B cell (primary cell): ENCODE results near the gene IFNA16. TPM values are rescaled to one million over a fixed set of nuclear protein-coding genes. Genes with fewer than 3 reads are reported as not detected.
"Not testable (repeated sequence)": the region's sequence is repeated elsewhere in the genome, so short reads cannot be mapped to it uniquely, and the experiment has no call there.

Source experiments
- ATAC-seq: fragments of 200-7000 bp; cut with Tn5 transposase; one replicate; pipeline ENCODE4 v1.10.0; 2021; ENCODE audit warnings: low read depth, mild to moderate bottlenecking, moderate number of reproducible peaks, moderate library complexity
- CTCF ChIA-PET: fragments of 350-600 bp; sonication (Branson Sonifier 250); formaldehyde crosslinking; loops from one replicate; lab custom pipeline; 2021; ENCODE audit warnings: antibody characterized with exemption, inconsistent platforms; lab: Charles Lee
- POLR2A ChIA-PET: fragments of 350-600 bp; sonication (Branson Sonifier 250); formaldehyde crosslinking; loops from one replicate; lab custom pipeline; 2021; ENCODE audit warnings: antibody characterized with exemption; lab: Charles Lee
- DNase-seq: peaks from one replicate; pipeline ENCODE4 v3.0.0; 2013
- H2AFZ ChIP-seq: 2 replicates; pipeline ENCODE4 v1.6.1; 2012; ENCODE audit warnings: mild to moderate bottlenecking, low read depth, low read length; ENCODE audit not compliant: insufficient read depth, poor library complexity, severe bottlenecking
- H3K27ac ChIP-seq, 2 donors: 1 replicate in 1 of 2; 2 replicates in 1 of 2; pipeline ENCODE4 v1.5.1; 2012 to 2013; ENCODE audit warnings: low read length in 2 of 2, mild to moderate bottlenecking in 2 of 2, moderate library complexity in 1 of 2
- H3K27me3 ChIP-seq, 4 experiments: fragments of 200-600 bp in 1 of 4; sonication (generic) in 1 of 4; replicated peaks in 1 of 4; 1 replicate in 2 of 4; 2 replicates in 2 of 4; pipeline versions ENCODE4 v1.6.1 to v1.7.0; 2013 to 2016; ENCODE audit warnings: low read length in 3 of 4, mild to moderate bottlenecking in 2 of 4, mixed read lengths in 1 of 4, moderate library complexity in 1 of 4; ENCODE audit not compliant: insufficient read depth in 4 of 4, control insufficient read depth in 3 of 4; ENCODE audit errors: control extremely low read depth in 1 of 4
- H3K36me3 ChIP-seq, 2 experiments: replicated peaks in 1 of 2; 1 replicate in 1 of 2; 2 replicates in 1 of 2; pipeline versions ENCODE4 v1.6.1 to v1.7.1; 2013; ENCODE audit warnings: low read length in 1 of 2; ENCODE audit not compliant: insufficient read depth in 2 of 2, control insufficient read depth in 1 of 2; ENCODE audit errors: control extremely low read depth in 1 of 2, extremely low read depth in 1 of 2
- H3K4me1 ChIP-seq, 2 donors: fragments of 200-600 bp in 1 of 2; sonication (generic) in 1 of 2; 1 replicate in 1 of 2; 2 replicates in 1 of 2; pipeline versions ENCODE4 v1.5.1 to v1.6.1; 2013 to 2017; ENCODE audit warnings: low read length in 2 of 2; ENCODE audit not compliant: control insufficient read depth in 2 of 2, insufficient read depth in 2 of 2
- H3K4me2 ChIP-seq: replicated peaks from 2 replicates; pipeline ENCODE3; 2012; ENCODE audit warnings: mild to moderate bottlenecking, low read depth, low read length; ENCODE audit not compliant: poor library complexity, severe bottlenecking
- H3K4me3 ChIP-seq, 5 experiments: fragments of 200-600 bp in 1 of 5; sonication (generic) in 1 of 5; 1 replicate in 3 of 5; 2 replicates in 2 of 5; pipeline versions ENCODE4 v1.5.1 to v1.7.0; 2011 to 2016; ENCODE audit warnings: low read length in 4 of 5, mild to moderate bottlenecking in 4 of 5, low read depth in 2 of 5, control low read depth in 1 of 5, moderate library complexity in 1 of 5; ENCODE audit not compliant: insufficient read depth in 1 of 5; ENCODE audit errors: control extremely low read depth in 1 of 5, extremely low read depth in 1 of 5
- H3K79me2 ChIP-seq: fragments of 200-600 bp; sonication (generic); one replicate; pipeline ENCODE4 v1.6.0; 2016; ENCODE audit warnings: low read length; ENCODE audit not compliant: control insufficient read depth, insufficient read depth
- H3K9ac ChIP-seq: fragments of 200-600 bp; sonication (generic); 2 replicates; pipeline ENCODE4 v1.6.1; 2017; ENCODE audit warnings: mild to moderate bottlenecking, low read length, moderate library complexity
- H3K9me3 ChIP-seq, 3 donors: one replicate each; pipeline versions ENCODE4 v1.6.1 to v1.7.1; 2013; ENCODE audit warnings: low read length in 2 of 3; ENCODE audit not compliant: control insufficient read depth in 2 of 3, insufficient read depth in 1 of 3; ENCODE audit errors: control extremely low read depth in 1 of 3
- H4K20me1 ChIP-seq: 2 replicates; pipeline ENCODE4 v1.6.0; 2012; ENCODE audit warnings: mild to moderate bottlenecking, low read length; ENCODE audit not compliant: insufficient read depth, control insufficient read depth, poor library complexity, severe bottlenecking
- H3K27ac Mint-ChIP-seq: one replicate; pipeline ENCODE4 v1.8.0; 2021; ENCODE audit warnings: mixed read lengths
- H3K27me3 Mint-ChIP-seq: one replicate; pipeline ENCODE4 v1.8.0; 2021; ENCODE audit warnings: mixed read lengths
- H3K4me1 Mint-ChIP-seq: one replicate; pipeline ENCODE4 v1.8.0; 2021; ENCODE audit warnings: mixed read lengths
- H3K4me3 Mint-ChIP-seq: one replicate; pipeline ENCODE4 v1.8.0; 2021; ENCODE audit warnings: mixed read lengths
- H3K9me3 Mint-ChIP-seq: one replicate; pipeline ENCODE4 v1.8.0; 2022; ENCODE audit warnings: mixed read lengths; ENCODE audit not compliant: insufficient read depth
- EZH2 ChIP-seq: IDR thresholded peaks from 2 replicates; pipeline ENCODE4 v1.6.1; 2012; ENCODE audit warnings: borderline replicate concordance, low read depth, mild to moderate bottlenecking, moderate library complexity, low read length; ENCODE audit not compliant: insufficient read depth, poor library complexity, severe bottlenecking
- WGBS: methylation state at CpG from one replicate; pipeline ENCODE4 v1.1.5; 2013; ENCODE audit warnings: missing lambda C conversion rate; ENCODE audit not compliant: insufficient coverage; 5-methylcytosine and 5-hydroxymethylcytosine counted together
- intact Hi-C: fragments of 100-400 bp; cut with micrococcal nuclease; formaldehyde crosslinking; loops from one replicate; pipeline ENCODE4 v1.10.0; 2022
- polyA plus RNA-seq: library from polyadenylated mRNA; depleted of rRNA; stranded (reverse); fragments of >200 nt; gene quantifications from 2 replicates; pipeline ENCODE4 v1.2.3, GENCODE V29; 2012
- total RNA-seq, 2 donors: library from RNA; stranded (reverse); fragments of 120-200 nt in 1 of 2; gene quantifications; 1 replicate in 1 of 2; 2 replicates in 1 of 2; pipeline versions ENCODE4 v1.2.3 to v1.2.4, GENCODE V29; 2013 to 2022
- TF ChIP-seq, protein P1 (sequence below): fragments of 200-600 bp; IDR thresholded peaks from one replicate; pipeline ENCODE4 v1.8.0; 2022; ENCODE audit warnings: antibody characterized with exemption, mild to moderate bottlenecking

IFNA16 gene
- total and polyA plus RNA-seq, 2 donors (not counting 1 experiment from before 2014, with no cell fraction given), result not detected

DNA sequence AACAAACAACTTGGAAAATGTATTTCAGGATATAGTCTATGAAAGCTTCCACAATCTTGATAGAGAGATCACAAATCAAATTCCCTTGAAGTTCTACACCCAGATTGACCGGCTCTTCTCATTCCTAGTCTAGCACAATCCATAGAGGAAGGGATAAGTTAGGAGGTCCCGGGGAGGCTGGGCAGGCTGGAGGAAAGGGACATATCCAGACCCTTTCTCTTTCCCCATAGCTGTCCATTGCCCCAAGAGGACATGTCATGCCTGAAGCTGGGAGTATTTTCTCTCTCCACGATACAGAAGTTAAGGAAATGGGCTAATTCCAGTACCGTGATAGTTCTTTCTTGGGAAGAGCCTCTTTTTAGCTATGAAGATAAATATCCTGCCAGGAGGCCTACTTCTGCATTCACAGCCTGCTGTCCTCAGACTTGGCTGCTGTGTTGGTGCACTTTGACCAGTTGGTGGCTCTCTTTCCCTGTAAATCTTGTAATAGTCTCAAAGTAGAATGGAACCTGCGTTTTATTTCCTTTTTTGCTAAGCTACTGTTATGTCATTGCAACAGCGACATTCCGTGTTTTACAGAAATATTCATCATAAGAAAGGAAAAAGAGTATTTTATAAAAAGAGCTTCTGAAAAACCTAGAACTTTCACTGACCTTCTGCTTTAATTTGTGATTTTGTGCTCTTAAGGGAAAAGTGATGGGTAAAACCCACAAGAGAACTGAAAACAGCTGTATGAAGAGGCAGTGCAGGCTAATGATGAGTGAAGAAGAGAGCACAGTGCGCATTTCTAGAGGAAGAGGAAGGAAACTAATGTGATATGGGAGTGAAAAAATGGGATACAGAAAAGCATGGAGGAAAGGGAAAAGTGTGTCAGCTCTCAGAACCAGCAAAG, 18.6 kb upstream of the IFNA16 start:
- DNase-seq, result peak; percentile 62
- H3K4me1 ChIP-seq, H3K36me3 ChIP-seq, H3K4me3 ChIP-seq, H3K9ac ChIP-seq, H4K20me1 ChIP-seq, H3K27ac Mint-ChIP-seq, H3K9me3 ChIP-seq, H3K4me1 Mint-ChIP-seq, H3K79me2 ChIP-seq, POLR2A ChIA-PET, H3K27ac ChIP-seq, H3K9me3 Mint-ChIP-seq, H3K4me3 Mint-ChIP-seq, H3K27me3 ChIP-seq: not testable (repeated sequence)
- intact Hi-C loops, result loop anchor here (1.0 kb wide), 1 partner anchor 554 kb away; no protein-coding TSS in a partner anchor
- WGBS, result 0% methylated on average over 2 of the region's 8 CpGs
- Histone ChIP-seq H3K4me2 (peak overlapping the region; percentile 19), H2AFZ (peak overlapping the region; percentile 45)
- CTCF ChIA-PET, result interaction anchor here (0.8 to 2.1 kb wide), 14 partner anchors 14 to 564 kb away, joined by 3 to 11 read pairs (median 4); no protein-coding TSS in a partner anchor
- H3K27me3 Mint-ChIP-seq, result peaks cover 16% of the 10 kb centered on the region
- TF ChIP-seq, protein P1, sequence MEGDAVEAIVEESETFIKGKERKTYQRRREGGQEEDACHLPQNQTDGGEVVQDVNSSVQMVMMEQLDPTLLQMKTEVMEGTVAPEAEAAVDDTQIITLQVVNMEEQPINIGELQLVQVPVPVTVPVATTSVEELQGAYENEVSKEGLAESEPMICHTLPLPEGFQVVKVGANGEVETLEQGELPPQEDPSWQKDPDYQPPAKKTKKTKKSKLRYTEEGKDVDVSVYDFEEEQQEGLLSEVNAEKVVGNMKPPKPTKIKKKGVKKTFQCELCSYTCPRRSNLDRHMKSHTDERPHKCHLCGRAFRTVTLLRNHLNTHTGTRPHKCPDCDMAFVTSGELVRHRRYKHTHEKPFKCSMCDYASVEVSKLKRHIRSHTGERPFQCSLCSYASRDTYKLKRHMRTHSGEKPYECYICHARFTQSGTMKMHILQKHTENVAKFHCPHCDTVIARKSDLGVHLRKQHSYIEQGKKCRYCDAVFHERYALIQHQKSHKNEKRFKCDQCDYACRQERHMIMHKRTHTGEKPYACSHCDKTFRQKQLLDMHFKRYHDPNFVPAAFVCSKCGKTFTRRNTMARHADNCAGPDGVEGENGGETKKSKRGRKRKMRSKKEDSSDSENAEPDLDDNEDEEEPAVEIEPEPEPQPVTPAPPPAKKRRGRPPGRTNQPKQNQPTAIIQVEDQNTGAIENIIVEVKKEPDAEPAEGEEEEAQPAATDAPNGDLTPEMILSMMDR, result peak; percentile 64
- peak; percentile 63 for ATAC-seq

DNA sequence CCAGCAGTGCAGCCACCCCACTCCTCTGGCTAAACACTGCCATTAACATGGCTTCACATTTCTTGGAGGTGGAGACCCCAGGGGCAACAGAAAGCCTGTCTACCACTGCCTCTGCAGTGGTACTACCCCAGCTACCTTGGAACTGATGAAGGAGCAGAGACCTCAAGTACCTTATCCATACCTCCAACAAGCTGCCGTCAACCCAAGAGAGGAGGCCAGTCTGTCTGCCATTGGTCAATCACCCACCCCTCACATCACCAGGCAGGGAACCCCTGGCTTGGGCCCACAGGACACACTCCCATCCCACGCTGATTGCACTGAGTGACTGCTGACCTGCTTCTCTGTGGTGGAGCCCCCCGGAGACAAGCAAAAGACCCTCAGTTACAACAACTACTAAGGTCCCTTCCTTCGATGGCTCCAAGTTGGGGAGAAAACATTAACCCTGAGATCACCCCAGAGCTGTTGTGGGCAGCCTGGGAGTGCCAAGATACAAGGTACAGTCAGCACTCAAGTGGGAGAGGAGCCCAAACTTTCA, 17.1 kb upstream of the IFNA16 start:
- H3K4me2 ChIP-seq, result no peak overlapping the region
- Mint-ChIP-seq H3K27me3 (peaks cover 16% of the 10 kb centered on the region), H3K27ac (no peak overlapping the region), H3K4me1 (peaks cover 6% of the 10 kb centered on the region), H3K4me3 (no peak overlapping the region), H3K9me3 (no peaks in the 10 kb centered on the region)
- H3K27ac ChIP-seq, result no peak overlapping the region
- 85% methylated on average over 3 of the region's 4 CpGs for WGBS
- no peak overlapping the region for H3K4me3 ChIP-seq
- H3K9ac ChIP-seq, result no peak overlapping the region
- DNase-seq (no peak), ATAC-seq (no peak)
- CTCF ChIA-PET, result interaction anchor here (0.8 to 2.1 kb wide), 2 partner anchors 10 to 15 kb away, joined by 3 to 6 read pairs; no protein-coding TSS in a partner anchor
- intact Hi-C loops, result no loop called here
- no peaks in the 10 kb centered on the region for H3K4me1 ChIP-seq
- no peaks in the 10 kb centered on the region for H3K27me3 ChIP-seq
- POLR2A ChIA-PET, result no interaction called here
- H2AFZ ChIP-seq, result no peak overlapping the region
- no peak for TF ChIP-seq EZH2
- TF ChIP-seq, protein P1, result no peak
- H3K79me2 ChIP-seq, result no peaks in the 10 kb centered on the region
- no peaks in the 10 kb centered on the region for H4K20me1 ChIP-seq
- no peaks in the 10 kb centered on the region for H3K36me3 ChIP-seq
- H3K9me3 ChIP-seq, result no peaks in the 10 kb centered on the region
